MM.1S (cell line): ENCODE measurements around the gene FANCC.

Experiments
- CTCF ChIP-seq: fragments of 300-600 bp; sonication (generic); IDR thresholded peaks from 2 replicates; pipeline ENCODE4 v1.5.1; 2016; ENCODE audit warnings: antibody characterized with exemption, low read length, mixed read lengths
- EZH2 ChIP-seq: fragments of 300-600 bp; sonication (generic); optimal IDR thresholded peaks from 2 replicates; pipeline ENCODE3; 2017; ENCODE audit warnings: low read depth, mild to moderate bottlenecking, antibody characterized with exemption, low read length, mixed read lengths
- EZH2phosphoT487 ChIP-seq: fragments of 300-600 bp; sonication (generic); IDR thresholded peaks from 2 replicates; pipeline ENCODE4 v1.6.1; 2018; ENCODE audit warnings: antibody characterized with exemption, low read length

- TF ChIP-seq CTCF (no peak), EZH2 (no peak), EZH2phosphoT487 (no peak)
Observed at GRCh38 chr9:95115104-95115503, 202.4 kb downstream of the FANCC start.
